Measurements from ENCODE around the gene FANCC. TPM values are rescaled to one million over a fixed set of nuclear protein-coding genes. Genes with fewer than 3 reads are reported as not detected.
A peak's percentile ranks its signal among the peaks of the same experiment; 100 is the strongest.

Gene FANCC
- total and polyA plus RNA-seq, 2 of the 4 experiments (the other 2 are of a cell fraction): 4.7 to 6.3 TPM

DNA sequence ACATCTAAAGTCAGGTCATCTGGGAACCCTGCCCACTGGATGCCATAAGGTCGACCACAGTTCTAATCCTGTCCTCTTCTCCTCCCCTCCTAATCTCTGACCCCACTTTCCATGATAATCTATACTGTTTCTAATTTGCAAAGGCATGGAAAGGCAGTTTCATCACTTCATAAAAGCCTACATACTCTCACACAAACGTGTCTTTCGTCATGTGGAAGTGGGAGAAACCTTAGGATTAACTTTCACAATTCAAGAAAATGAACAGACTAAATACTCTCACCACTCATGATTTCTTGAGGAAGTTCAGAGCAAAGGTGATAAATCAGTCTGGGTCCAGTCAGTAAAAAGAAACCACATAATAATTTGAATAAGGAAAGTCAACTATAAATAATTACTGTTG, 5.5 kb downstream of the FANCC start:
- peak overlapping the region in 1 of 2 experiments; percentile 17; a peak in 1 of 4 replicates for H4K8ac ChIP-seq (ENCODE audit: low read depth in 2 of 2, low read length in 2 of 2)
- H3K79me1 ChIP-seq (ENCODE audit: low read depth in 1 of 2, low read length in 2 of 2): peaks cover 14 to 60% of the 10 kb centered on the region in 2 experiments
- no peak overlapping the region for H2AK9ac ChIP-seq (replicated peaks; ENCODE audit: low read depth, low read length, poor library complexity)
- ChIA-PET POLR2A (ENCODE audit: unreplicated experiment) (no interaction called here), CTCF (interaction anchor here (0.6 kb wide), 2 partner anchors 202 to 1674 kb away, joined by 3 to 4 read pairs; no protein-coding TSS in a partner anchor)
- H3K27ac ChIP-seq (ENCODE audit: insufficient read depth, low read length): no peak overlapping the region; the same call in 1 of the 2 replicates
- H3K9me1 ChIP-seq (ENCODE audit: insufficient read depth, low read length): peaks cover 14% of the 10 kb centered on the region
- no peak overlapping the region for H3K9ac ChIP-seq (ENCODE audit: low read depth, low read length)
- intact Hi-C loops (cut with micrococcal nuclease): no loop called here
- H2BK120ac ChIP-seq (ENCODE audit: low read depth, low read length): no peak overlapping the region
- no peaks in the 10 kb centered on the region for H3K36me3 ChIP-seq (ENCODE audit: control insufficient read depth, insufficient read depth, low read length)
- H4K91ac ChIP-seq (ENCODE audit: insufficient read depth, low read depth, low read length): no peak overlapping the region
- in situ Hi-C loops (cut with MboI; ENCODE audit: low sequenced_read_pairs): loop anchor here (10.0 kb wide), 1 partner anchor 203 kb away; the partner anchor contains the start of gene PTCH1
- TF ChIP-seq RCOR1 (IDR thresholded peaks at IDR 0.05; ENCODE audit: insufficient replicate concordance, low read length): no peak
- no peak for TF ChIP-seq CEBPB (IDR thresholded peaks at IDR 0.05; ENCODE audit: low read depth, low read length)
- no peak for TF ChIP-seq POLR2A (IDR thresholded peaks at IDR 0.05; ENCODE audit: low read depth, low read length)
- TF ChIP-seq FOS (IDR thresholded peaks at IDR 0.05; ENCODE audit: low read depth, low read length): no peak
- TF ChIP-seq, protein P1, sequence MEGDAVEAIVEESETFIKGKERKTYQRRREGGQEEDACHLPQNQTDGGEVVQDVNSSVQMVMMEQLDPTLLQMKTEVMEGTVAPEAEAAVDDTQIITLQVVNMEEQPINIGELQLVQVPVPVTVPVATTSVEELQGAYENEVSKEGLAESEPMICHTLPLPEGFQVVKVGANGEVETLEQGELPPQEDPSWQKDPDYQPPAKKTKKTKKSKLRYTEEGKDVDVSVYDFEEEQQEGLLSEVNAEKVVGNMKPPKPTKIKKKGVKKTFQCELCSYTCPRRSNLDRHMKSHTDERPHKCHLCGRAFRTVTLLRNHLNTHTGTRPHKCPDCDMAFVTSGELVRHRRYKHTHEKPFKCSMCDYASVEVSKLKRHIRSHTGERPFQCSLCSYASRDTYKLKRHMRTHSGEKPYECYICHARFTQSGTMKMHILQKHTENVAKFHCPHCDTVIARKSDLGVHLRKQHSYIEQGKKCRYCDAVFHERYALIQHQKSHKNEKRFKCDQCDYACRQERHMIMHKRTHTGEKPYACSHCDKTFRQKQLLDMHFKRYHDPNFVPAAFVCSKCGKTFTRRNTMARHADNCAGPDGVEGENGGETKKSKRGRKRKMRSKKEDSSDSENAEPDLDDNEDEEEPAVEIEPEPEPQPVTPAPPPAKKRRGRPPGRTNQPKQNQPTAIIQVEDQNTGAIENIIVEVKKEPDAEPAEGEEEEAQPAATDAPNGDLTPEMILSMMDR (conservative IDR thresholded peaks at IDR 0.05; ENCODE audit: low read depth, low read length): no peak
- no peak for TF ChIP-seq SMC3 (IDR thresholded peaks at IDR 0.05; ENCODE audit: low read depth, low read length)
- no peak for TF ChIP-seq RFX5 (IDR thresholded peaks at IDR 0.05; ENCODE audit: low read depth, low read length)
- TF ChIP-seq RAD21 (IDR thresholded peaks at IDR 0.05; ENCODE audit: low read length): no peak
- TF ChIP-seq, protein P2, sequence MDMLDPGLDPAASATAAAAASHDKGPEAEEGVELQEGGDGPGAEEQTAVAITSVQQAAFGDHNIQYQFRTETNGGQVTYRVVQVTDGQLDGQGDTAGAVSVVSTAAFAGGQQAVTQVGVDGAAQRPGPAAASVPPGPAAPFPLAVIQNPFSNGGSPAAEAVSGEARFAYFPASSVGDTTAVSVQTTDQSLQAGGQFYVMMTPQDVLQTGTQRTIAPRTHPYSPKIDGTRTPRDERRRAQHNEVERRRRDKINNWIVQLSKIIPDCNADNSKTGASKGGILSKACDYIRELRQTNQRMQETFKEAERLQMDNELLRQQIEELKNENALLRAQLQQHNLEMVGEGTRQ (IDR thresholded peaks at IDR 0.05; ENCODE audit: low read depth, low read length): no peak
- TF ChIP-seq, protein P3, sequence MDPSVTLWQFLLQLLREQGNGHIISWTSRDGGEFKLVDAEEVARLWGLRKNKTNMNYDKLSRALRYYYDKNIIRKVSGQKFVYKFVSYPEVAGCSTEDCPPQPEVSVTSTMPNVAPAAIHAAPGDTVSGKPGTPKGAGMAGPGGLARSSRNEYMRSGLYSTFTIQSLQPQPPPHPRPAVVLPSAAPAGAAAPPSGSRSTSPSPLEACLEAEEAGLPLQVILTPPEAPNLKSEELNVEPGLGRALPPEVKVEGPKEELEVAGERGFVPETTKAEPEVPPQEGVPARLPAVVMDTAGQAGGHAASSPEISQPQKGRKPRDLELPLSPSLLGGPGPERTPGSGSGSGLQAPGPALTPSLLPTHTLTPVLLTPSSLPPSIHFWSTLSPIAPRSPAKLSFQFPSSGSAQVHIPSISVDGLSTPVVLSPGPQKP (IDR thresholded peaks at IDR 0.05; ENCODE audit: borderline replicate concordance, low read depth, low read length): no peak
- no peak for TF ChIP-seq MXI1 (IDR thresholded peaks at IDR 0.05; ENCODE audit: borderline replicate concordance, low read depth, low read length)
- TF ChIP-seq BHLHE40 (IDR thresholded peaks at IDR 0.05; ENCODE audit: low read depth, low read length): no peak
- TF ChIP-seq NFE2L2 (IDR thresholded peaks at IDR 0.05; ENCODE audit: low read depth, low read length): no peak
- H3K56ac ChIP-seq (ENCODE audit: extremely low read depth, insufficient read depth, low read length): no peak overlapping the region
- H3K14ac ChIP-seq (replicated peaks; ENCODE audit: low read depth, low read length): no peak overlapping the region
- ATAC-seq (ENCODE audit: low read depth) (no peak), DNase-seq (no peak)
- dilution Hi-C loops (cut with HindIII; ENCODE audit: low sequenced_read_pairs, unreplicated experiment): no loop called here
- no peak overlapping the region for H2AFZ ChIP-seq (replicated peaks; ENCODE audit: low read length, poor library complexity)
- peak overlapping the region; percentile 60; the same call in 1 of the 2 replicates for H3K18ac ChIP-seq (ENCODE audit: low read depth, low read length)
- H2AK5ac ChIP-seq (ENCODE audit: low read depth, low read length): no peak overlapping the region
- no CpG with 5 or more reads among the region's 3 CpGs for WGBS, 2 experiments (ENCODE audit: extremely low coverage in 2 of 2, insufficient read length in 1 of 2)
- H3K27me3 ChIP-seq (ENCODE audit: control insufficient read depth, insufficient read depth, low read length): no peaks in the 10 kb centered on the region
- no peak overlapping the region for H2BK15ac ChIP-seq (ENCODE audit: low read depth, low read length)
- no peak overlapping the region for H2BK20ac ChIP-seq (ENCODE audit: low read depth, low read length)
- no peak overlapping the region for H2BK5ac ChIP-seq (ENCODE audit: low read depth, low read length, poor library complexity, severe bottlenecking)
- H4K5ac ChIP-seq (ENCODE audit: low read depth, low read length): no peak overlapping the region
- peaks cover 6% of the 10 kb centered on the region for H3K4me1 ChIP-seq (ENCODE audit: control insufficient read depth, insufficient read depth, low read length)
- no peak overlapping the region for H3K23ac ChIP-seq (ENCODE audit: low read depth, low read length)
- no TSS peak for BruUV-seq (replicated peaks)
- H3K4me2 ChIP-seq (ENCODE audit: low read depth, low read length): peak overlapping the region; percentile 46; the same call in 1 of the 2 replicates
- peak overlapping the region; percentile 6; the same call in 1 of the 2 replicates for H3K4ac ChIP-seq (ENCODE audit: low read depth, low read length)
- H3K9me3 ChIP-seq (ENCODE audit: control insufficient read depth, insufficient read depth, low read length): no peaks in the 10 kb centered on the region
- no peak overlapping the region for H3K4me3 ChIP-seq (ENCODE audit: insufficient read depth, low read depth, low read length)
- no peaks in the 10 kb centered on the region for H4K20me1 ChIP-seq (ENCODE audit: insufficient read depth, low read length)

Measured in IMR-90 (cell line).